Measurements from ENCODE around the gene GRM4.

The GRM4 gene

GRCh38 chr6:33983721-33984465, 162.0 kb downstream of the GRM4 start:
- no peak for DNase-seq

GRCh38 chr6:33983109-33983716, 162.7 kb downstream of the GRM4 start:
- peak in 15 of 58 donors; percentile 8 to 46 (median 21) for DNase-seq

GRCh38 chr6:33981861-33982260, 164.0 kb downstream of the GRM4 start:
- no peak for DNase-seq

GRCh38 chr6:33981421-33981820, 164.5 kb downstream of the GRM4 start:
- no peak for DNase-seq

GRCh38 chr6:33980176-33981175, 165.4 kb downstream of the GRM4 start:
- no peak for DNase-seq

GRCh38 chr6:33979750-33980149, 166.1 kb downstream of the GRM4 start:
- DNase-seq, result no peak

- DNase-seq, result no peak
These were observed 167.3 kb downstream of the GRM4 start for GRCh38 chr6:33978412-33979150.

- no peak for DNase-seq
These were observed 168.1 kb downstream of the GRM4 start for GRCh38 chr6:33977606-33978411.

- DNase-seq, result no peak
These were observed 169.2 kb downstream of the GRM4 start for GRCh38 chr6:33976437-33977360.

- DNase-seq, result no peak
These were observed 170.0 kb downstream of the GRM4 start for GRCh38 chr6:33975661-33976436.

- no peak for DNase-seq
These were observed 171.4 kb downstream of the GRM4 start for GRCh38 chr6:33974471-33974870.

- no peak for DNase-seq
These were observed 171.9 kb downstream of the GRM4 start for GRCh38 chr6:33974030-33974429.

- no peak for DNase-seq
These were observed 174.3 kb downstream of the GRM4 start for GRCh38 chr6:33971580-33971979.

Measured in anterior cingulate cortex (tissue), 58 donors.